ENCODE results near the gene VTN. TPM values are rescaled to one million over a fixed set of nuclear protein-coding genes. Genes with fewer than 3 reads are reported as not detected.

VTN gene
- total RNA-seq, 1 donor from 2014 or later: not detected

- TF ChIP-seq CTCF (conservative IDR thresholded peaks at IDR 0.05; ENCODE audit: low read depth, low read length): no peak
- DNase-seq (ENCODE audit: low read depth): no peak
- peak overlapping the region; percentile 73 for H3K4me3 ChIP-seq (ENCODE audit: low read depth, low read length)
Measured at GRCh38 chr17:28334171-28334570, 35.9 kb downstream of the VTN start.

DNA sequence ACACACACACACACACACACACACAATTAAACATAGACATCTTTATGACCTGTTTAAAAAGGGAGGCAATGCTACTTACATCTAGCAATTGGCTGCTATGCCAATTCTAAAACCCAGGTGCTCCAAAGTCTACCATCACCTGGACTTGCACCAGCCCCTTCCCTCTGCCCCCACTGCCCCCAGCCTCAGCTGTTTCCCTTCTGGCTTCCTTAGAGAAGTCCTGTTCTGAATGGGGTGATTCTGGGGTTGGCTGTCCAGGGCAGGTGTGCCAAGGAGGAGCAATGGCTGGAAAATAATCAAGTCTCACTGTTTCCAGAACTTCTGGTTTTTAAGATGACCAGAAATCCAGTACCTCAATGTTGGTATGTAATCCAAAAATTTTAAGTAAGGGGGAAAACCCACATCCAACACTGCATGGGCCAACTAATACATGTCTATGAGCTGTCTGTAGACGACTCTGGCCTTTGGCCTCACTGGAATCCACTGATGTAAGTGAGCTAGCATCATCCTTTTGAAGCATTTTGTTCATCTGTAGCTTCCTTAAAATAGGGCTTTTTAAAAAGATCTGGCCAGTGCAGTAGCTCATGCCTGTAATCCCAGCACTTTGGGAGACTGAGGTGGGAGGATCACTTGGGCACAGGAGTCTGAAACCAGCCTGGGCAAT lies 36.9 kb downstream of the VTN start:
- DNase-seq (ENCODE audit: low read depth): no peak
- no peak overlapping the region for H3K4me3 ChIP-seq (ENCODE audit: low read depth, low read length)
- no peak for TF ChIP-seq CTCF (conservative IDR thresholded peaks at IDR 0.05; ENCODE audit: low read depth, low read length)

- no peak overlapping the region for H3K4me3 ChIP-seq (ENCODE audit: low read depth, low read length)
- TF ChIP-seq CTCF (conservative IDR thresholded peaks at IDR 0.05; ENCODE audit: low read depth, low read length): no peak
- no peak for DNase-seq (ENCODE audit: low read depth)
Measured at GRCh38 chr17:28331891-28332420, 38.2 kb downstream of the VTN start.

DNA sequence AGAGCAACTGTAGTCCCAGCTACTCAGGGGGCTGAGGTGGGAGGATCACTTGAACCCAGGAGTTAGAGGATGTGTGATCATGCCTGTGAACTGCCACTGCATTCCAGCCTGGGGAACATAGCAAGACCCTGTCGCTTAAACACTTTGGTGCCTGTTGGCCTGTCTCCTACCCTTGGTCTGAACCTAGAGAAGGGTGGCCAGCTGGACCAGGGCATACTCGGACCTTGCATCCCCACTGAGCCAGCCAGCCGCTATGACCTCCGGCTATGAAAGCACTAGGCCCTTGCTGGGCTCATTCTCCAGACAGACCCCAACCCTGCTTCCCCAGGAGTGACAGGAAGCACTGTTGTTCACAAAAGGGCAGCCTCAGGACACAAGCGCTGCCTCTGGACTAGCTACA lies 39.4 kb downstream of the VTN start:
- no peak for DNase-seq (ENCODE audit: low read depth)
- no peak for TF ChIP-seq CTCF (conservative IDR thresholded peaks at IDR 0.05; ENCODE audit: low read depth, low read length)
- H3K4me3 ChIP-seq (ENCODE audit: low read depth, low read length): no peak overlapping the region

DNA sequence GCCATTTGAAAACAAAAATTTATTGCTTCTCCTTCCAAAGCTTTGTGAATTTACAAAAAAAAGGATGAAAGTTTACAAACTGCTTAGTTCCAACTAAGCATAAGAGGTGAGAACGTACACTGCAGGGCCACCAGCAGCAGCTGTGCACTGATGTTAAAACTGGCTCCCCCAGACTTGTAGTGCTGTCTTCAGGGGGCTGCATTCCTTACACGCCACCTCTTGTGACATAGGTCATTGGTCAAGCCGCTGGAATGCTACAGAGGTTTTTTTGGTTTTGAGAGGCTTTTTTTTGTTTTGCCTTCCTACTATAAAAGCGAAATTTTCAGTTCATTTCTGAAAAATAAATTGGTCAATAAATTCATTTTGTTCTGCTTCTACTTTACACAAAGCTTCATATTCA lies 41.8 kb downstream of the VTN start:
- no peak for DNase-seq (ENCODE audit: low read depth)
- no peak for TF ChIP-seq CTCF (conservative IDR thresholded peaks at IDR 0.05; ENCODE audit: low read depth, low read length)
- H3K4me3 ChIP-seq (ENCODE audit: low read depth, low read length): no peak overlapping the region

DNA sequence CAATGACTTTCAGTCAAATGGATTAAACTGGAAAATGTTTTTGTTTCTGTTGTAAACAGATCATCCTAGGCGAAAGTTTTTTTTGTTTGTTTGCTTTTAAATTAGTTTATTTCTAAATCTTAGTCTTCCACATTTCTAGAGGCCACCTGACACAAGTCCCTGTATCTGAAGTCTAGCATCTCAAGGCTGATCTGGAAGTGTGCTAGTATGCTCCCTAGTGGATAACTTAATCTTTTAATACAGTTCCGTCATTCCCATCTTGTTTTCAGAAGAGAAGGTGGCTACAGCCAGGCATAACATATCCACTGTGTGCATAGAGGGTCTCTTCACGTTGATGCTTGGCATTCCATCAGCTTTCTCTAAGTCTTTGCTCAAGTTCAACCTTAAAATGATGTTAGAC lies 42.4 kb downstream of the VTN start:
- no peak overlapping the region for H3K4me3 ChIP-seq (ENCODE audit: low read depth, low read length)
- DNase-seq (ENCODE audit: low read depth): no peak
- peak; percentile 36 for TF ChIP-seq CTCF (conservative IDR thresholded peaks at IDR 0.05; ENCODE audit: low read depth, low read length)

GRCh38 chr17:28327031-28327607 lies 43.0 kb downstream of the VTN start:
- TF ChIP-seq CTCF (conservative IDR thresholded peaks at IDR 0.05; ENCODE audit: low read depth, low read length): no peak
- H3K4me3 ChIP-seq (ENCODE audit: low read depth, low read length): no peak overlapping the region
- DNase-seq (ENCODE audit: low read depth): no peak
